ENCODE data around the gene C1RL.
A peak's percentile ranks its signal among the peaks of the same experiment; 100 is the strongest.
"Not testable (repeated sequence)": the region's sequence is repeated elsewhere in the genome, so short reads cannot be mapped to it uniquely, and the experiment has no call there.

C1RL gene

DNA sequence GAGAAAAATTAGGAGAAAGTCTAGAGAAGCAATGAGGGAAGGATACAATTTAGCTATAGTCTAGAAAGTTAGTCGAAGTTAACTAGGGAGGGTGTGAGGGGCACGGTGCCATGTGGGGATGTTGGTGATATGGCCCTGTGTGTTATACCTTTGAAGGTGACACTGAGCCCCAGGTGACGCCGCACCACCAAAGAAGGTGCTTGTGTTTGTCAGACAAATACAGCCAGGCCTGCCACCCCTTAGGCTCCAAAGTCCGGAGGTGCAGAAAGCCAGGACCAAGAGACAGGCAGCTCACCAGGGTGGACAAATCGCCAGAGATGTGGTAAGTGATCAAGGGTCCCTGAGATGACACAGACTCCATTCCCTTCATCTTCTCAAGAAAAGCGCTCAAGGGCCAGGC is 47.4 kb downstream of the C1RL start:
- DNase-seq (ENCODE audit: low spot score): no peak

DNA sequence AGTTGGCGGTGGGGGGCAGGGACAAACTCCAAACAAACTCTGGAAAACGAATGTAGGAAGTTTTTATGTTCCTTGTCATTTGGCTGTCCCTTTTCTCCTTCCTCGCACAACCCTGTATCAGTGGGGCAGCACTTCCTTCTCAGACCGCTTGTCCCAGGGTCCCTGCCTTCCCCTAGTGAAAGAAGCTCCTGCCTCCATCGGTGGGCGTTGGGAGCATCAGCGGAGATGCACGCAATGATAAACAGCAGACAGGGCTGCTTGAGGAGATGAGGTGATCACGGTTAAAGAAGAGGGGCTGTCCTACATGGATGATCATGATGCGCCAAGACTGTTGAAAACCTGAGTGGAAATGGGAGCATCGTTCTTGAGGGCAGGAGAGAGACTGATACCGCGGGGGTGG is 47.9 kb downstream of the C1RL start:
- DNase-seq (ENCODE audit: low spot score): no peak

DNA sequence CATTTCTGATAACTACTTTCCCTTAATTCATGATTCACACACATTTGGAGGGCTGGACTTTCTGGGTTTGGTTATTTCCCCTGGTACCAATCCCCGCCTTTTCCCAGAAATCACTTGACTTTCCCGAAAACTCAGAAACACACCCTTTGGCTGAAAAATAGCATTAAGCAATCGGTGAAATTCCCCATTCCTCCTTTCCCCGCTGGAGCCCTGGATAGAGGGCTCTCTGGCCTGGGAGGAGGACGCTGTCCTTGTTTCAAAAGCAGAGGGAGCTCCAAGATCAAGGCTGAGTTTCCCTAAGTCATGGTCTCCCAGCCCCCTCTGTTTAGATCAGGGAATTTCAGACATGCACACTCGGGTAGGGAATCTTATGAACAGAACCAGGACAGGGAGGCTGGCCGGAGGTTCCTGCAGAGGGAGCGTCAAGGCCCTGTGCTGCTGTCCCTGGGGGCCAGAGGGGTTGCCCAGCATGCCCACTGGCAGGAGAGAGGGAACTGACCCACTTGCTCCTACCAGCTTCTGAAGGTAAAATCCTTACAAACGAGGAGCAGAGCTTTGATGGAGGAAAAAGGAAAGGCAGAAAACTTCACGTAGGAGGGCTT is 48.6 kb downstream of the C1RL start, which contains the start of gene C1S:
TSS of gene C1S (plus strand) at position 366 of the 602 bp plus-strand sequence. CDS start 1,195 bp downstream, outside the sequence.
- DNase-seq (ENCODE audit: low spot score): peak; percentile 77

DNA sequence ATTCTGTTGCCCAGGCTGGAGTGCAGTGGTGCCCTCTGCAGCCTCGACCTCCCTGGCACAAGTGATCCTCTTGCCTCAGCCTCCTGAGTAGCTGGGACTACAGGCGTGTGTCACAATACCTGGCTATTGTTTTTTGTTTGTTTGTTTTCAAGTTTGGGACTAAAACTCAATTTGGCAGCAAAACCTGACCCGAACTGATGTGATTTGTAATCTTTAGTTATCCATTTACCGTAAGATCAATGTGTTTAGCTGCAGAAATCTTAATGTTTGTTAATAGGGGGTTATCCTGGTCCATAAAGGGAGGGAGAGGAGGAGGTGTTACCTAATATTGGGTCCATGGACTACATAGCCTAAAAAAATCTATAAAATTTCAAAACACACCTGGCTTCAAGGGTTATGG is 49.2 kb downstream of the C1RL start:
- no peak for DNase-seq (ENCODE audit: low spot score)

DNA sequence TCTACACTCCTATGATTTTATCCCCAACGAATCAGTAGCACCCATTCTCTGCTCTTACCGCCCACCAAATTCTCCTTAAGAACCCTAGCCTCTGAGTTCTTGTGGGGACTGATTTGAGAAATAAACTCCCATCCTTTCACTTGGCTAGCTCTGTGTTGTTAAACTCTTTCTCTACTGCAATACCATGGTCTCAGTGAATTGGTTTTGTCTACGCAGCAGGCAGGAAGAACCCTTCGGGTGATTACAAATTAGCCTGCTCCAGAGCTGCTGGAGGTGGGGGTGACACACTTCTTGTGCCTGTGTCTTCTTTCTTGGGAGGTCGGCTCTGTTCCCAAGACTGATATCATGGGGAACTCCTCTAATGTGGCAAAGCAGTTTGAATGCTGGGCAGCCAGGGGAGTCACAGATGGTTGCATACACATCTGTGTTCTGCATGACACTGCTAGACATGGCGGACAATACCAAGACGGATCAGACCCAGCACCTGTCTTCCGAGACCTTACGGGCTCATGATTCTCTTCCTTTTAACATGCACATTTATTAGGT is 50.1 kb downstream of the C1RL start:
- no peak for DNase-seq (ENCODE audit: low spot score)

DNA sequence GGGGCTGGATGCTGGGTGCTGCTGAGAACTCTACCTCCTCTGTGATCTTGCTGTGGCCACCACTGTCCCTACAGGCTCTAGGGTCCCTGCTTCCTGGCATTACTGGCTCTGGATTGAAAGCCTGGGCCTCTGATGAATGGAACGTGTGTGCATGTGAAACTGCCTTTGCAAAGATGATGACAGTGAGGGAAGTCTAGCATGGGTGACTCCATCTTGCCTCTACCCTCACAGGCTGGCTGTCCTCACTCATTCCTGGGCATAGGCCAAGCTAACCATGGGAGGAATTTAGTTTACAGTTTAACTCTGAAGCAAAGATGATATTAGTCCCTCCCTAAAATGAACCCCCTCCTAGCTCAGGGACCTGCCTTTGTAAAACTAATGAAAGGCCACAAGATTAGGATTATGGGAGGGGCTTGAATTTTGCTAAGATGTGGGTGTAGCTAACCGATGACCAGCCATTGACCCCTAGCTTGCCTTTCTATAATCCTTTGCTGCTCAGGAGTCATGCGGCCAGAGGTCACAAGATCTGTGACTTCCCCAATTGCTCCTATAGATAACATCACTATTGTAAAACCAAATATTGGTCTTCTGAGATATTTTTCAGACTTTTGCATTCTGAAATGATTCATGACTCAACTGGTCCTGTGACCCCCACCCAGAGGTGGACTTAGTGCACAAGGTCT is 50.7 kb downstream of the C1RL start:
- DNase-seq (ENCODE audit: low spot score): no peak

DNA sequence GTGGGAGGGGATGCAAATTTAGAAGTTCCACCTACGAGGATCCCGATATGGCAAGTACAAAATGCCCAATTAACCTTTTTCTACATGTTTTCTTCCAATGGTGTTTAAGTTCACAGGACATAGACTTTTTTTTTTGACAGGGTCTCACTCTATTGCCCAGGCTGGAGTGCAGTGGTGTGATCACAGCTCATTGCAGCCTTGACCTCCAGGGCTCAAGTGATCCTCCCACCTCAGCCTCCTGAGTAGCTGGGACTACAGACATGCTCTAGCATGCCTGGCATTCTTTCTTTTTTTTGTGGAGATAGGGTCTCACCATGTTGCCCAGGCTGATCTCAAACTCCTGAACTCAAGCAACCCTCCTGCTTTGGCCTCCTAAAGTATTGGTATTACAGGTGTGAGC is 53.3 kb downstream of the C1RL start:
- not testable (repeated sequence) for DNase-seq (ENCODE audit: low spot score)

DNA sequence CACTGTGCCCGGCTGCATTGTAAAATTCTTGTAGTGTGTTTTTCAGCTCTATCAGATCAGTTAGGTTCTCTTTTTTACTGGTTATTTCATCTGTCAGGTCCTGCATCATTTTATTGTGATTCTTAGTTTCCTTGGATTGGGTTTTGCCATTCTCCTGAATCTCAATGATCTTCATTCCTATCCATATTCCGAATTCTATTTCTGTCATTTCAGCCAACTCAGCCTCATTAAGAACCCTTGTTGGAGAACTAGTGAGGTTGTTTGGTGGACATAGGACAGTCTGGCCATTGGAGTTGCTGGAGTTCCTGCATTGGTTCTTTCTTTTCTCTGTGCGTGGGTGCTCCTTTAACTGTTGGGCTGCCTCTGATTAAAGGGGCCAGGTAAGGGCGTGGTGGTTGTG is 54.1 kb downstream of the C1RL start:
- DNase-seq (ENCODE audit: low spot score): no peak

DNA sequence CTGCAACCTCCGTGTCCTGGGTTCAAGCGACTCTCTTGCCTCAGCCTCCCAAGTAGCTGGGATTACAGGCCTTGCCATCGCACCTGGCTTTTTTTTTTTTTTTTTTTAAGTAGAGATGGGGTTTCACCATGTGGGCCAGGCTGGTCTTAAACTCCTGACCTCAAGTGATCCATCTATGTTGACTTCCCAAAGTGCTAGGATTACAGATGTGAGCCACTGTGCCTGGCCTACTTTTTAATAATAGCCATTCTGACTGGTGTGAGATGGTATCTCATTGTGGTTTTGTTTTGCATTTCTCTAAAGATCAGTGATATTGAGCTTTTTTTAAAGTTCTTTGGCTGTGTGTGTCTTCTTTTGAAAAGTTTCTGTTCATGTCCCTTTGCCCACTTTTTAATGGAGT is 59.0 kb downstream of the C1RL start:
- DNase-seq (ENCODE audit: low spot score): not testable (repeated sequence)

DNA sequence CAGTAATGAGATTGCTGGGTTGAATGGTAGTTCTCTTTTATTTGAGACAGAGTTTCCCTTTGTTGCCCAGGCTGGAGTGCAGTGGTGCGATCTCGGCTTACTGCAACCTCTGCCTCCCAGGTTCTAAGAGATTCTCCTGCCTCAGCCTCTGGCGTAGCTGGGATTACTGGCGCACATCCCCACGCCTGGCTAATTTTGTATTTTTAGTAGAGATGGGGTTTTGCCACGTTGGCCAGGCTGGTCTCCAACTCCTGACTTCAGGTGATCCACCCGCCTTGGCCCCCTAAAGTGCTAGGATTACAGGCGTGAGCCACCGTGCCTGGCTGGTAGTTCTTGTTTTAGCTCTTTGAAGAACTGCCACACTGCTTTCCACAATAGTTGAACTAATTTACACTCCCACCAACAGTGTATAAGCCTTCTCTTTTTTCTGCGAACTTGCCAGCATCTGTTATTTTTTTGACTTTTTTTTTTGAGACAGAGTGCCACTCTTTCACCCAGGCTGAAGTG is 59.5 kb downstream of the C1RL start:
- DNase-seq (ENCODE audit: low spot score): not testable (repeated sequence)

DNA sequence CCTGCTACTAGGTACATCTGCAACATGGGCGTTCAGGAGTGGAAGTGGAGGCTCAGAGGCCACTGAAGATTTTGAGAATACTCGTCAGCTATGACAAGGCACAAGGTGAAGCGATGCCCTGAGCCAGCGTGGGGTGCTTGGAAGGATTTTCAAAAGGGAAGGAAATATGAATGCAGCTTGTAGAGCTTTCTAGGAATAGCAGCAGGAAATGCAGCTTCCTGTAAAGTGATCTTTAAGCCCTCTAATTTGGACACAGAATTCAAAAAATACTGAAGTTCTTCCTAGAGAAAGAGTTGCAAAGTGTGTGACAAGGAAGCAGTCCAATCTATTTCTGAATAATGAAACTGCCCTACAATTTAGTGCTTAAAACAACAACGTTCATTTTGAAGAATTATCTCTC is 61.7 kb downstream of the C1RL start:
- no peak for DNase-seq (ENCODE audit: low spot score)

DNA sequence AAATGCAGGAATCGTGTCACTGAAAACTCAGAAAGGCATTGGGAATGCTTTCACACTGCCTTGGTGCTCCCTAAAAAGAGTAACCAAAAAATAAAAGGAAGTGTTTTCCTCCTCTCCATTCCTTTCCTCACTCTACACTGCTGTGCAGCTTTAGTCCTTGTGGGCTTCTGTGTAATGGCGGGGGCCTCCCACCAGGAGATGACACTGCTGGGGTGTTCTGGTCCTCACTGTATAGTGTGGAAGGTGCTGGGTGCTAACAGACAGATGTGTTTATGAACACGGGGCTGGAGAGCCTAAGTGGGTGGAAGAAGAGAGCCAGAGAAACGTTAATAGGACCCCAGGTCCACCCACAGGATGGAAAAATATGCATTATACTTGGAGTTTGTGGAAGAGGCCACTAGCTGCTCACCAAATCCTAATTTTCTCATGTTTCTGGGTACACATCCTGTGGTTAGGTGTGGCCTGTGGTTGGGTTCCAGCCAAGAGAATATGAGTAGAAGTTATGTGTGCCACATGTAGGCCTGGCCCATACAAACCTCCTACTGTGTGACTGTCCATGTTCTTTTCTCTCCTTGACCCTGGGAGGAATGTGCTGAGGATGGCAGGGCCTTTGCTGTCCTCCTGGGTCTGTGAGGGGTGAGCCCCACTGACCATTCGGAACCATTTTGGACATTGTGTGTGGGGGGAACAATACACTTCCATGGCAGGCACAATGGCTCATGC is 62.5 kb downstream of the C1RL start:
- peak; percentile 37 for DNase-seq (ENCODE audit: low spot score)

DNA sequence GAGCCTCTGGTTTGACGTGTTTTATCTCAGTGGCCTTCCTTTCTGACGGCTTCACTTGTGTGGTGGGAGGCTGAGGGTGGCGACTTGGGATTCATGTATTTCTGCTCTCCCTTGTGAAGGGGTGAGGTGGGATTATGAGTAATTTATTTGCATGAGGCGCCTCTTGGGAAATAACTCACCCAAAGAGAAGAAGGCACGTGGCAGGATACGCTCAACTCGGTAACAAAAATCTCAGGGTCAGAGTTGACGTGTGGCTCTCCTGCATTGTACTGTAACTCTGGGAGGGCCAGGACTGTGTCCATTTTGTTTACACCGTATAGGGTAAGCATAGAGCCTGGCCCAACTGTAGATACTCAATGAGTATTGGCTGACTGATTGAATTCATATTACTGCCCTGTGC is 63.1 kb downstream of the C1RL start:
- DNase-seq (ENCODE audit: low spot score): no peak

Data from left forelimb (tissue), 1 donor.